ENCODE results near the gene FAM83F.

- TF ChIP-seq TCF7 (CRISPR knock-in tag; IDR thresholded peaks at IDR 0.05; ENCODE audit: low read depth) (no peak), CTCF (IDR thresholded peaks at IDR 0.05) (peak; percentile 57), ATF6 (CRISPR knock-in tag; IDR thresholded peaks at IDR 0.05) (no peak), SP1 (CRISPR knock-in tag; conservative IDR thresholded peaks at IDR 0.05) (no peak), ZMAT4 (CRISPR knock-in tag; IDR thresholded peaks at IDR 0.05) (no peak), ATF1 (CRISPR knock-in tag; IDR thresholded peaks at IDR 0.05) (no peak), NR3C1 (CRISPR knock-in tag; conservative IDR thresholded peaks at IDR 0.05; ENCODE audit: low read depth) (no peak), NFYB (CRISPR knock-in tag; conservative IDR thresholded peaks at IDR 0.05; ENCODE audit: low read depth) (no peak), PREB (CRISPR knock-in tag; IDR thresholded peaks at IDR 0.05; ENCODE audit: borderline replicate concordance) (no peak)
Measured at GRCh38 chr22:40036591-40037225, 42.0 kb downstream of the FAM83F start.

All from WTC11 (cell line).